ENCODE results near the gene UBE2D1. TPM values are rescaled to one million over a fixed set of nuclear protein-coding genes. Genes with fewer than 3 reads are reported as not detected.

Gene UBE2D1
- total and polyA plus RNA-seq, 2 donors (not counting 3 experiments of a cell fraction or from before 2014, with no cell fraction given): 13.5 to 14.5 TPM

GRCh38 chr10:58358314-58358933 lies 23.6 kb downstream of the UBE2D1 start:
- CTCF ChIA-PET: interaction anchor here (0.7 kb wide), 2 partner anchors 9 to 18 kb away, joined by 3 to 4 read pairs; no protein-coding TSS in a partner anchor

More at GRCh38 chr10:58358314-58358933, 23.6 kb downstream of the UBE2D1 start:
- Histone ChIP-seq H4K20me1 (replicated peaks; ENCODE audit: control insufficient read depth, extremely low read depth, insufficient read depth, low read length) (no peaks in the 10 kb centered on the region), H3K9me3 (replicated peaks; ENCODE audit: control insufficient read depth, insufficient read depth, low read length) (no peaks in the 10 kb centered on the region), H3K27me3 (ENCODE audit: control insufficient read depth in 2 of 2, insufficient read depth in 2 of 2, low read length in 2 of 2) (no peaks in the 10 kb centered on the region), H3K36me3 (ENCODE audit: control insufficient read depth in 2 of 2, extremely low read depth in 1 of 2, insufficient read depth in 2 of 2, low read length in 2 of 2) (no peaks in the 10 kb centered on the region), H3K9me1 (replicated peaks; ENCODE audit: control insufficient read depth, extremely low read depth, insufficient read depth, low read length) (no peaks in the 10 kb centered on the region), H3K27ac (ENCODE audit: insufficient read depth, low read depth, low read length) (no peak overlapping the region), H3K4me1 (ENCODE audit: control insufficient read depth, extremely low read depth, insufficient read depth, low read length) (peaks cover 11% of the 10 kb centered on the region), H3K79me2 (ENCODE audit: control insufficient read depth, insufficient read depth, low read length) (peaks cover 17% of the 10 kb centered on the region), H3K4me2 (ENCODE audit: insufficient read depth, low read length) (no peak overlapping the region), H2AFZ (ENCODE audit: low read depth, low read length) (no peak overlapping the region), H3K9ac (replicated peaks; ENCODE audit: extremely low read depth, insufficient read depth, low read length) (no peak overlapping the region), H3K4me3 (replicated peaks in 1 of 3; ENCODE audit: insufficient read depth in 1 of 3, low read depth in 1 of 3, low read length in 3 of 3) (no peak overlapping the region)
- TF ChIP-seq GATA2 (IDR thresholded peaks at IDR 0.05; ENCODE audit: insufficient read depth, insufficient read length, low read depth, low read length) (no peak), POLR2A (IDR thresholded peaks at IDR 0.05; ENCODE audit: low read depth, low read length) (no peak), MAX (IDR thresholded peaks at IDR 0.05; ENCODE audit: insufficient read depth, insufficient read length) (no peak), JUN (IDR thresholded peaks at IDR 0.05; ENCODE audit: borderline replicate concordance, insufficient read depth, insufficient read length, low read depth) (no peak), POLR2AphosphoS5 (IDR thresholded peaks at IDR 0.05; ENCODE audit: insufficient read depth, low read depth, low read length) (no peak), MYC (IDR thresholded peaks at IDR 0.05; ENCODE audit: low read depth, low read length) (no peak), EZH2 (IDR thresholded peaks at IDR 0.05; ENCODE audit: borderline replicate concordance, low read depth, low read length, severe bottlenecking) (no peak), CTCF (IDR thresholded peaks at IDR 0.05; ENCODE audit: extremely low read depth in 1 of 2, insufficient read depth in 1 of 2, low read depth in 1 of 2, low read length in 2 of 2) (no peak), FOS (IDR thresholded peaks at IDR 0.05; ENCODE audit: borderline replicate concordance, insufficient read depth, low read length) (no peak)
- dilution Hi-C loops (cut with MboI; ENCODE audit: extremely low pct_ligation_motif_present, low sequenced_read_pairs) (no loop called here), intact Hi-C loops (cut with micrococcal nuclease) (no loop called here)
- DNase-seq (ENCODE audit: low read depth, low spot score): no peak
- POLR2A ChIA-PET: no interaction called here
- no peak for FAIRE-seq
- BruUV-seq (replicated peaks): no TSS peak
